ENCODE data around the gene ISX.

The ISX gene

DNA sequence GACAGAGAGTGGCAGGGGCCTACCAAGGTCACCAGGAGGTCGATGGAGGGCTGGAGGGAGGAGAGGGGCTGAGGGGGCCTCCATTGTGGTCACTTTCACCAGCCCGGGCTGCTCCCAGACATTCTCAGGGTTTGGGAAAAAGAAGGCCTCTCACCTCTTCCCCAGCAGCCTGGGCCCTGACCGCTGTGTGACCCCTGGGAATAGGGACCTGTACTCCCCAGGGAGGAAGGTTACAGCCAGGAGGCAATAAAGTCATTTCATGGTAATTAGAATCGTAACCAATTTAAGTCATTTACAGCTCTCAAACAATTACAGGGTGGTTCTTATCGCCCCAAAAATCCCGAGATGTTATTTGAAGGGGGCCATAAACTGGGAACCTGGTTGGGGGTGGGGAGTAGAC is 37.8 kb downstream of the ISX start:
- no peak for TF ChIP-seq CTCF (IDR thresholded peaks at IDR 0.05; ENCODE audit: low read depth, low read length)
- DNase-seq (ENCODE audit: extremely low read depth, low read depth) = no peak

GRCh38 chr22:35104491-35104890 is 38.5 kb downstream of the ISX start:
- no peak for TF ChIP-seq CTCF (IDR thresholded peaks at IDR 0.05; ENCODE audit: low read depth, low read length)
- DNase-seq (ENCODE audit: extremely low read depth, low read depth) = no peak

GRCh38 chr22:35109616-35110015 is 43.7 kb downstream of the ISX start:
- no peak for TF ChIP-seq CTCF (IDR thresholded peaks at IDR 0.05; ENCODE audit: low read depth, low read length)
- no peak for DNase-seq (ENCODE audit: extremely low read depth, low read depth)

DNA sequence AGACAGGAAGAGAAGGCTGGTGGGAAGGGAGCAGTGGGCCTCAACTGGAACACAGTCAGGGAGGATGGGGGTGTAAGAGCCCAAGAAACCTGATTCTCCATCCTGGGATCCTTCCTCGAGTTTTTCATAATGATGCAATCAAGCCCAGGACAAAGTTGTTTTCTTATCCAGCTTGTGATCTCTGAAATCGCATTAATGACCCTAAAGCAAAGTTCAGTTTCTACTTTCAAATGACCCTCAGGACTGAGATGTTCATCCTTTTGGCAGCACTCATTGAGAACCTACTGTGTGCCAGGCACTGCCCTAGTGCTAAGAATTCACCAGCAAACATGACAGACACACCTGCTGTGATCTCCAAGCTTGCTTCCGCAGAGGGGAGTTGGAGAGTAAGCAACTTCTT is 45.3 kb downstream of the ISX start:
- DNase-seq (ENCODE audit: extremely low read depth, low read depth) = no peak
- no peak for TF ChIP-seq CTCF (IDR thresholded peaks at IDR 0.05; ENCODE audit: low read depth, low read length)

GRCh38 chr22:35113341-35113740 is 47.4 kb downstream of the ISX start:
- no peak for DNase-seq (ENCODE audit: extremely low read depth, low read depth)
- no peak for TF ChIP-seq CTCF (IDR thresholded peaks at IDR 0.05; ENCODE audit: low read depth, low read length)

- no peak for DNase-seq (ENCODE audit: extremely low read depth, low read depth)
- TF ChIP-seq CTCF (IDR thresholded peaks at IDR 0.05; ENCODE audit: low read depth, low read length) = no peak
These were observed 48.4 kb downstream of the ISX start for GRCh38 chr22:35114131-35114980.

DNA sequence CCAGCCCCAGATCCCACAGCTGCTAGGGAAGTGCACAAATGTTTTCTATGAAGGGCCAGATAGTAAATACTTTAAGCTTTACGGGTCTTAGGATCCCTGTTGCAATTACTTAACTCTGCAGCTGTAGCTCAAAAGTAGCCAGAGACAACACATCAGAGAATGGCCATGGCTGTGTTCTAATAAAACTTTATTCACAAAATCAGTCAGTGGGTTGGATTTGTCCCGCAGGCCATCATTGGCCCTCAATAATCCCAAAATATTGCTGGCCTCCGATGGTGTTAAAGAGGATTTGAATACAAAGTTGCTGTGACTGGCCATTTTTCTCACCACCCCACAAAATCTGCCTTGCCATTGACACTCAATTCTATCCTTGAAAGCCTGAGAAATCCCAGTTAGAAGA is 49.6 kb downstream of the ISX start:
- no peak for DNase-seq (ENCODE audit: extremely low read depth, low read depth)
- no peak for TF ChIP-seq CTCF (IDR thresholded peaks at IDR 0.05; ENCODE audit: low read depth, low read length)

Data from AG09319 (cell line).